Neural progenitor cell (in vitro differentiated cells): ENCODE measurements around the gene DEPP1. TPM values are rescaled to one million over a fixed set of nuclear protein-coding genes. Genes with fewer than 3 reads are reported as not detected.

Source experiments
- DNase-seq: peaks from one replicate; pipeline ENCODE4 v3.0.0-alpha.2; 2016; ENCODE audit warnings: low spot score
- H2AFZ ChIP-seq: fragments of 200-600 bp; sonication (generic); replicated peaks from 2 replicates; pipeline ENCODE4 v1.6.1; 2016; ENCODE audit warnings: antibody characterized with exemption
- H3F3A ChIP-seq: fragments of 200-600 bp; sonication (generic); 2 replicates; pipeline ENCODE4 v1.6.1; 2016; ENCODE audit warnings: antibody characterized with exemption, low read depth
- H3K27ac ChIP-seq: fragments of 200-600 bp; sonication (generic); 2 replicates; pipeline ENCODE4 v1.5.1; 2016; ENCODE audit warnings: mild to moderate bottlenecking
- H3K27me3 ChIP-seq: fragments of 200-600 bp; sonication (generic); 2 replicates; pipeline ENCODE4 v1.6.1; 2016; ENCODE audit warnings: mild to moderate bottlenecking, moderate library complexity
- H3K36me3 ChIP-seq: fragments of 200-600 bp; sonication (generic); 2 replicates; pipeline ENCODE4 v1.5.1; 2016
- H3K4me1 ChIP-seq: fragments of 200-600 bp; sonication (generic); 2 replicates; pipeline ENCODE4 v1.6.1; 2016; ENCODE audit warnings: mixed run types
- H3K4me2 ChIP-seq: fragments of 200-600 bp; sonication (generic); 2 replicates; pipeline ENCODE4 v1.6.1; 2016
- H3K4me3 ChIP-seq: fragments of 200-600 bp; sonication (generic); 2 replicates; pipeline ENCODE4 v1.5.1; 2016
- H3K79me2 ChIP-seq: fragments of 200-600 bp; sonication (generic); 2 replicates; pipeline ENCODE4 v1.6.1; 2016; ENCODE audit warnings: low read depth
- H3K9ac ChIP-seq: fragments of 200-600 bp; sonication (generic); 2 replicates; pipeline ENCODE4 v1.6.1; 2016
- H3K9me3 ChIP-seq: fragments of 200-600 bp; sonication (generic); 2 replicates; pipeline ENCODE4 v1.5.1; 2016; ENCODE audit warnings: low read depth
- H4K20me1 ChIP-seq: fragments of 200-600 bp; sonication (generic); 2 replicates; pipeline ENCODE4 v1.6.1; 2016; ENCODE audit warnings: low read depth
- H3K27ac Mint-ChIP-seq: 3 replicates; pipeline ENCODE4 v1.8.0; 2021; ENCODE audit warnings: mixed read lengths
- H3K27me3 Mint-ChIP-seq: 2 replicates; pipeline ENCODE4 v1.8.0; 2022; ENCODE audit warnings: low read depth, mild to moderate bottlenecking, inconsistent platforms, moderate library complexity, mixed read lengths; ENCODE audit not compliant: insufficient read depth
- H3K36me3 Mint-ChIP-seq: 3 replicates; pipeline ENCODE4 v1.8.0; 2021; ENCODE audit warnings: mixed read lengths
- H3K4me1 Mint-ChIP-seq: 3 replicates; pipeline ENCODE4 v1.8.0; 2021; ENCODE audit warnings: mixed read lengths
- H3K4me3 Mint-ChIP-seq: 3 replicates; pipeline ENCODE4 v1.8.0; 2021; ENCODE audit warnings: mild to moderate bottlenecking, moderate library complexity, mixed read lengths
- H3K9me3 Mint-ChIP-seq: 3 replicates; pipeline ENCODE4 v1.8.0; 2020; ENCODE audit warnings: mixed read lengths
- EZH2 ChIP-seq: fragments of 200-600 bp; sonication (generic); IDR thresholded peaks from 2 replicates; pipeline ENCODE4 v1.6.1; 2017; ENCODE audit warnings: antibody characterized with exemption, mild to moderate bottlenecking, moderate library complexity
- EZH2phosphoT487 ChIP-seq: fragments of 200-600 bp; sonication (generic); IDR thresholded peaks from 2 replicates; pipeline ENCODE4 v1.6.1; 2017; ENCODE audit warnings: antibody characterized with exemption
- total RNA-seq: library from RNA; depleted of rRNA; stranded (reverse); fragments of >200 nt; gene quantifications from 2 replicates; pipeline ENCODE4 v1.2.3, GENCODE V29; 2015; ENCODE audit warnings: low replicate concordance
- TF ChIP-seq, protein P1 (sequence below): fragments of 200-600 bp; sonication (generic); IDR thresholded peaks from 2 replicates; pipeline ENCODE4 v1.5.1; 2017; ENCODE audit warnings: antibody characterized with exemption, mild to moderate bottlenecking

The DEPP1 gene
- total RNA-seq, 1 donor from 2014 or later = not detected

DNA sequence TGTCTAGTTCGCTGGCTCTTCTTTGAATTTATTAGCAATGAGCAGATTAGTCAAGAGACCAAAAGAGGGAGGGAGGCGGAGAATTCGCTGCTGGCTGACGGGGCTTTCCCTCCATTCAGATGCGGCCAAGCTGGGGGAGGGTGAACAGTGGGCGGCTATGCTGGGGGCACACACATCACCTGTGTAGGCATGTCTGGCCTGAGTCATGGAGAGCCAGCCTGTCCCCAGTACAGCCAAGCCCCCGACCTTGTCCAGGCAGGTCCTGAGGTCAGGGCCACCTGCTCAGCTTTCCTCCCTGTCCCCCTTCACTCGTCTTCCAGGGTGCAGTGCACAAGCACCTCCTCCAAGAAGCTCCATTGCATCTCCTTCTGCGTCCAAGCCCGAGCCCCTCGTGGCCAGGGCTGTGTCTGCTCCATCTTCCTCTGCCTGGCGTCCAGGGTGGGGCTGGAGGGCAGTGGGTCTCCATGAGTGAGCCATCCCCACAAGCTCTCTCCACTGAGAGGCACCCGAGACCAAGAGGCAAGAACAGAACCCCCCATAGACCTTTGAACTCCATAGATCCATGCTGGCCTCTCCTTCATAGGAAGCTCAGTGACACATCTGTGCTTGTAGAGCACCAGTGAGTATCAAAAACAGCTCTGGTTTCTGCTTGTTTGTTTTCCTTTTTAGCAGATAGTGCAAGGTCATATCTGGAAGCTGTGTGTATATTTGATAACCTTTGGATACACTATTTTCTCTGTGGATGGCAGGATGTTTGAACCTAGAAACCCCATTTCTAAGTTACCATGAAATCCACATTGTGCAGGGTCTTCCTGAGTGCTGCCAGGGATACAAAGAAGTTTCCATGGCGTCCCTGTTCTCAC is 1.9 kb upstream of the DEPP1 start:
- Histone ChIP-seq H3K36me3 (no peaks in the 10 kb centered on the region), H3K9ac (no peak overlapping the region)
- no peak overlapping the region for H3K4me3 Mint-ChIP-seq

GRCh38 chr10:44979281-44980191 is 927 bp upstream of the DEPP1 start:
- H3K27ac ChIP-seq = no peak overlapping the region
- no peak overlapping the region for H3K4me2 ChIP-seq
- Mint-ChIP-seq H3K27me3 (peaks cover 12% of the 10 kb centered on the region), H3K36me3 (no peaks in the 10 kb centered on the region), H3K4me1 (peaks cover 47% of the 10 kb centered on the region), H3K9me3 (no peaks in the 10 kb centered on the region), H3K27ac (peak overlapping the region; percentile 50), H3K4me3 (no peak overlapping the region)
- H2AFZ ChIP-seq = no peak overlapping the region
- H3K79me2 ChIP-seq = no peaks in the 10 kb centered on the region
- no peak for TF ChIP-seq EZH2phosphoT487
- TF ChIP-seq, protein P1, sequence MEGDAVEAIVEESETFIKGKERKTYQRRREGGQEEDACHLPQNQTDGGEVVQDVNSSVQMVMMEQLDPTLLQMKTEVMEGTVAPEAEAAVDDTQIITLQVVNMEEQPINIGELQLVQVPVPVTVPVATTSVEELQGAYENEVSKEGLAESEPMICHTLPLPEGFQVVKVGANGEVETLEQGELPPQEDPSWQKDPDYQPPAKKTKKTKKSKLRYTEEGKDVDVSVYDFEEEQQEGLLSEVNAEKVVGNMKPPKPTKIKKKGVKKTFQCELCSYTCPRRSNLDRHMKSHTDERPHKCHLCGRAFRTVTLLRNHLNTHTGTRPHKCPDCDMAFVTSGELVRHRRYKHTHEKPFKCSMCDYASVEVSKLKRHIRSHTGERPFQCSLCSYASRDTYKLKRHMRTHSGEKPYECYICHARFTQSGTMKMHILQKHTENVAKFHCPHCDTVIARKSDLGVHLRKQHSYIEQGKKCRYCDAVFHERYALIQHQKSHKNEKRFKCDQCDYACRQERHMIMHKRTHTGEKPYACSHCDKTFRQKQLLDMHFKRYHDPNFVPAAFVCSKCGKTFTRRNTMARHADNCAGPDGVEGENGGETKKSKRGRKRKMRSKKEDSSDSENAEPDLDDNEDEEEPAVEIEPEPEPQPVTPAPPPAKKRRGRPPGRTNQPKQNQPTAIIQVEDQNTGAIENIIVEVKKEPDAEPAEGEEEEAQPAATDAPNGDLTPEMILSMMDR = no peak
- no peak for TF ChIP-seq EZH2
- no peaks in the 10 kb centered on the region for H3F3A ChIP-seq
- DNase-seq = no peak
- H4K20me1 ChIP-seq = no peaks in the 10 kb centered on the region
- H3K27me3 ChIP-seq = peaks cover 12% of the 10 kb centered on the region
- no peak overlapping the region for H3K4me3 ChIP-seq
- peaks cover 37% of the 10 kb centered on the region for H3K4me1 ChIP-seq
- H3K9me3 ChIP-seq = no peaks in the 10 kb centered on the region
- no peaks in the 10 kb centered on the region for H3K36me3 ChIP-seq
- H3K9ac ChIP-seq = no peak overlapping the region

More for the DNA sequence above, 1.9 kb upstream of the DEPP1 start:
- TF ChIP-seq, protein P1 = no peak
- TF ChIP-seq EZH2phosphoT487 (no peak), EZH2 (no peak)
- no peaks in the 10 kb centered on the region for H3K9me3 ChIP-seq
- H3K27me3 ChIP-seq = peaks cover 9% of the 10 kb centered on the region
- H3K27ac ChIP-seq = no peak overlapping the region
- Mint-ChIP-seq H3K9me3 (no peaks in the 10 kb centered on the region), H3K36me3 (peaks cover 2% of the 10 kb centered on the region), H3K4me1 (peaks cover 45% of the 10 kb centered on the region), H3K27ac (peak overlapping the region; percentile 57), H3K27me3 (peaks cover 12% of the 10 kb centered on the region)
- H3F3A ChIP-seq = no peaks in the 10 kb centered on the region
- no peak overlapping the region for H3K4me3 ChIP-seq
- H3K4me2 ChIP-seq = no peak overlapping the region
- no peak overlapping the region for H2AFZ ChIP-seq
- H3K79me2 ChIP-seq = no peaks in the 10 kb centered on the region
- no peaks in the 10 kb centered on the region for H4K20me1 ChIP-seq
- peaks cover 34% of the 10 kb centered on the region for H3K4me1 ChIP-seq
- no peak for DNase-seq

DNA sequence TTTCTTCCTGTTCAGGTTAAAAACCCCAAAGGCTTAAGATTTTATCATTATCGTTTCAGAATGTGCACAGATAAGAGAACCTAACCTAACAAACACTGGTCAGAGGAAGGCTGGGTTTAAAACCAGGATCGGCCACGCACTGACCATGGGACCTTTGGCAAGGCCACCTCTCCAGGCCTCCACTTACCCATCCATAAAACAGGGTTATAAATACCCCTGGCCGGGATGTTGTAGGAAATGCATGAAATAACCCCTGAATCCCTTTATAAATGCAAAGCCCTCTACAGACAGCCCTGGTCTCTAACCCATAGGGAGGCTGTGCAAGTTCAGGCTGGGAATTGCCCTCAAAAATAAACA is 418 bp downstream of the DEPP1 start:
- no peak for DNase-seq
- Histone ChIP-seq H3K79me2 (no peaks in the 10 kb centered on the region), H3K36me3 (no peaks in the 10 kb centered on the region), H3K4me1 (peaks cover 40% of the 10 kb centered on the region), H3K9ac (no peak overlapping the region), H2AFZ (no peak overlapping the region), H3K4me3 (no peak overlapping the region), H3F3A (no peaks in the 10 kb centered on the region), H4K20me1 (no peaks in the 10 kb centered on the region), H3K4me2 (peak overlapping the region; percentile 53), H3K9me3 (no peaks in the 10 kb centered on the region), H3K27me3 (peaks cover 23% of the 10 kb centered on the region), H3K27ac (no peak overlapping the region)
- Mint-ChIP-seq H3K9me3 (no peaks in the 10 kb centered on the region), H3K4me3 (no peak overlapping the region), H3K36me3 (no peaks in the 10 kb centered on the region), H3K27me3 (peaks cover 12% of the 10 kb centered on the region), H3K4me1 (peaks cover 52% of the 10 kb centered on the region), H3K27ac (no peak overlapping the region)
- no peak for TF ChIP-seq EZH2phosphoT487
- TF ChIP-seq, protein P1 = no peak
- TF ChIP-seq EZH2 = no peak
